NCI-H1048 (cell line): ENCODE data around the gene BAIAP2.

Experiments
- DNase-seq: peaks from one replicate; lab custom pipeline; 2025; lab: John Stamatoyannopoulos, UW

BAIAP2 gene

DNA sequence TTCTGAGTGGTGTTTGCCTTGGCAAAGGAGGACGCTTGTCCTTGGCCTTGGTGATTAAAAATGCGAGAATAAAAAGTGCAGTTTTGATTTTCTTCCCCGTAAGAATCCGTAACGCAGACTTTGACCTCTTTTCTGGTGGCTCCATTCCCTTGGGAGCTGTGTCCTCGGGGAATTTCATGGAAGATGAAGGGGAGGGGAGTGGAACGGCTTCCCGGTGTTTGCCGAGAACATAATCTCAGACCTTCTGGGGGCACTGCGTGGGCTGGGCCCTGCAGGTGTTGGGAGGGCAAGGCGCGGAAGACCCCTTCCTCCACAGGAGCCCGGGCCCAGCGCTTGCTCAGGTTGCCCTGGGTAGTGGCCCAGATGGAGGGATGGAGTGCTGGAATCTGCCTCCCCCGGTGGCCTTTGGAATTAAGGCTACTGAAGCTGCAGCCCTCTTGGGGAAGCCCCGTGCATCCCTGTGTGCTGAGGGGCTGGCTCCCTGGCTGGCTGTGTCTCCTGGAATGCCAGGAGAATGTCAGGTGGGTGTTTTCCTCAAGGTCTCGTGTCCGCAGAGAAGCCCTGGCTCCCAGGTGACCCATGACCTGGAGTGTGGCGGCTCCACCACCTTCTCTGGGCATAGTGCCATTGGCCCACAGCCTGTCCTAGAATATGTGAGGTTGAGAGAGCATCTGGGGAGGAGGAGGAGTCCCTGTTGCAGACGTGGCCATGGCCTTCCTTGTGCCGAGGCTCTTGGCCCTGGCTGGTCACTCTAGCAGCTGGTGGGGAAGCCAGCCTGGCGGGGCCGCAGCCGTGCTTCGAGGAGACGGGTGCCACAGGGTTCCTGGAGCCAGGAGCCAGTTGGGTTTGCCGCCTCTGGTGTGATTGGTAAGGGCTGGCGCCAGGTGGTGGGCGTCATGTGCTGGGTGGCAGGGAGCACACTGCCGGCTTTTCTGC is 3.1 kb downstream of the BAIAP2 start:
- DNase-seq = no peak

GRCh38 chr17:81039096-81039495 is 4.1 kb downstream of the BAIAP2 start:
- DNase-seq = no peak

DNA sequence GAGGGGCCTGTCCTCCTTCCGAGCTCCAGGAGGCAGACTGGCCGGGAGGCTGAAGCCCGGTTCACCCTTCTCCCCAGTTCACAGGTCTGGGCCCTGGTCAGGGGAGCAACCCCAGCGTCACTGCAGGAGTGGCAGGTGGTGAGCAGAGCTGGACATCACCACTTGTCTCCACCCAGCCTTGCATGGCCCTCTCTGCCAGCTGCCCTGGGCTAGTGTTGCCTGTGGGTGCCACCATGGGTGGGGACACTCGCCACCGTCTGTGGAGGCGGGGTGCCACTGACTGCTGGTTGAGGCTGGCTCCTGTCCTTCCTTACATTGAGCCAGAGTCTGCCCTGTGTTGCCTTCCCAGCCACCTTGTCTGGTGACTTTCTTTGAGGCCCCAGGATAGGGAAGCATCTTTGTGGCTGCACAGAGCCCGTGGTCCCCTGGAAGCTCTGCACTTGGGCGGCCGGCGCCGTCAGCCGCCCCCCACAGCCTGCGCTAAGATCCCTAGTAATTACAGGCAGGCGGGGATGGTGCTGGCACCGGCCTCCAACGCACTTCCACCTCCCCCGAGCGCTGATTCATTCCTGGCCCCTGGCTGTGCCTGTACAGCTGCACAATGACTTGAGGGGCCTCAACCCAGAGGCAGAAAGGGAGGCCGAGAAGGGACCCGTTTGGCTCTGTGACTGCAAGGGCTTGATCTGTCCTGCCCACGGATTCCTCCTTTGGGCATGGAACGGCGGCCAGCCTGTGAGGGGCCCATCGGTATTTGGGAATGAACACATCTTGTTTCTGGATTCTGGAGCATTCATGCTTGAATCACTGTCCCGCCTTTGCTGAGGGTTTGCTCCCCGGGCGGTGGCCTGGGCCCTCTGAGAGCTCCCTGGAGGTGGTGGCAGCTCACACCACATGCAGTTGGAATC is 5.2 kb downstream of the BAIAP2 start:
- no peak for DNase-seq

- DNase-seq = no peak
These were observed 5.9 kb downstream of the BAIAP2 start for GRCh38 chr17:81040791-81041337.

DNA sequence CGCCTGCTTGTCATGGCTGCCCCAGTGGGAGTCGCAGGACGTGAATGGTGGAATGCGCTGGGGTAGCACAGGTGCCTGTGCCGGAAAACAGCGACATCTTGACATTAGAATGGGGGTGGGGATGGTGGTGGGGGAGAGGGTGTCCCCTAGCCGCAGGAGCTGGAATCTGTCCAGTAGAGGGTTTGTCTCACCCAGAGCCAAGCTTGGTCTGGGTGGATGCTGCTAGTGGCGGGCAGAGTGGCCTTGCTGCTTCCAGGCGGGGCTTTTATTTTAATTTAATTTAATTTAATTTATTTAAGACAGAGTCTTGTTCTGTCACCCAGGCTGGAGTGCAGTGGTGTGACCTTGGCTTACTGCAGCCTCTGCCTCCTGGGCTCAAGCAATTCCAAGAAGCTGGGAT is 7.7 kb downstream of the BAIAP2 start:
- DNase-seq = no peak

GRCh38 chr17:81043319-81043724 is 8.4 kb downstream of the BAIAP2 start:
- no peak for DNase-seq

- no peak for DNase-seq
These were observed 8.9 kb downstream of the BAIAP2 start for GRCh38 chr17:81043725-81044427.

GRCh38 chr17:81044428-81044763 is 9.4 kb downstream of the BAIAP2 start:
- no peak for DNase-seq

- DNase-seq = no peak
These were observed 10.0 kb downstream of the BAIAP2 start for GRCh38 chr17:81044764-81045589.

DNA sequence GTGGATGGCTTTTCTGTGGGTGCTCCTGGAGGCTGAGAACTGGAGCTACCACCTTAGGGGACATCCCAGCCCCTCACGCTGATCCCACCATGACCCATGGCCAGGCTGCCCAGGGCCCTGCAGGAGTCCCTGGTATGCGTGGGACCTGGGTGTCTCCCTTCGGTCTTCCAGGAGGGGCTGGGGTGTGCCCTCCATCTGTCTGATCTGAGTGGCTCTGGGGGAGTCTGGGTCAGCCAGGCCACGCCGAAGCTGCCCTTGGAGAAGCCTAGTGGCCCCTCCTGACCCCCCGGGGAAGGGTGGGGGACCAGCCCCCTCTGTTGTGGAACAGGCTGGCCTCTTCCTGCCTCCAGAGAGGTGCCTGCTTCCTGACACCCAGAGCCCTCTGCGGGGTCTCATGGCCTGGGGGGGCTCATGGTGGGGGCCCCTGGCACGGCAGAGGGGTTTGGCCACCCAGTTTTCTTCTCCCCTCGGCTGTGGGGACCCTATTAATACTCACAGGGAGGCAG is 10.7 kb downstream of the BAIAP2 start:
- DNase-seq = no peak

DNA sequence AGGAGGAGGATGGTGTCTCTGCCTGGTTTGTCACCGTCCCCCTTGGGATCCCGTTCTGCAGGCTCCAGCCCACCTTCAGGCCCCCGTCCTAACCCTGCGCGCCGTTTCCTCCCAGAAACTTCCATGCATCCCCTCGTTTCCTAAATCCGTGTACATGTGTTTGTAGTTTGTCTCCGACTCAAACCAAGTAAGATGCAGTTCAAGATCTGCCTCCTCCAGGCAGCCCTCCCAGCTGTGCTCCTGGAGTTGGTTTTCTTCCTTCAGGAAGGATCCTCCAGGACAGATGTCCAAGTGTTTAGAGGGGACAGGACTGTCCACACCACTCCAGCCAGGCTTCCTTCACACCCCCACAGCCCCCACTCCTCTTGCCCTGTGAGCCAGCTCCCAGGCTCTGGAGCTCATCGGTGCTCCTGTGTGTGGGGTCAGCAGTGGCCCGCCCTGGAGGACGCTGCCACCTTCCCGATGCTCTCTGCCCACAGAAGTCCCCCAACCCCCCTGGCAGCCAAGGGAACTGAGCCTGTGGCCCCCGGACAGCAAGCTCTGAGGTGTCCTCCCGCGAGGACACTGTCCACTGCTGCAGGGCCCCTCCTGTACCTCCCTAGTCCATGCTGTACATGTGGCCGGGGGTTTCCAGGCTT is 11.3 kb downstream of the BAIAP2 start:
- DNase-seq = no peak

GRCh38 chr17:81046770-81047359 is 11.9 kb downstream of the BAIAP2 start:
- no peak for DNase-seq

- DNase-seq = no peak
These were observed 13.9 kb downstream of the BAIAP2 start for GRCh38 chr17:81048827-81049371.

GRCh38 chr17:81049372-81049911 is 14.5 kb downstream of the BAIAP2 start:
- no peak for DNase-seq

DNA sequence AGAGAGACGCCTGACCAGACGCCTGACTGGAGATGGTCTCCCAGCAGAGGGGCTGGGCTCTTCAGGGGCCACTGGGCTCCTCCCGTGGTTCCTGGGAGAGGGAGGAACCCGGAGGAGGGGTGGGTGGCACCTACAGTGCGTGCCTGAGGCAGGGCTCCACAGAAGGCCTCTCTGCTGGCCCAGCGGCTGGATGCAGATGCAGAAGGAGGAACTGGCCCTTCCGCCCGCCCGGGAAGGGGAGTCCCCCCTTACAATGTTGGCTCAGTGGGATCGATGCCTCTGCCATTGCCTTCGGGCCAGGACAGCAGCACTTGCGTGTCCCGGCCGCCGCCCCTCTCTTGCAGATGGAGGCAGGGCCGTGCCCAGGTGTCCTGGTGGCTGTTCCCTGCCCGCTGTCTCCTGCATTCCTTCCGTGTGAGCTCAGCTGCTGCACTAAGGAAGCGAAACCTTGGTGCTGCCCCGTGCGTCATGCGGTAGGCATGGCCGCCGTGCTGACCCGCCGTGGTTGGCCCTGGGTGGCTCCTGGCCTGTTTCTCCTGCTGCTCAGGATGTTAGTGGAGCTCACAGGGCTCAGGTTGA is 15.1 kb downstream of the BAIAP2 start:
- DNase-seq = no peak

GRCh38 chr17:81050645-81051625 is 16.0 kb downstream of the BAIAP2 start:
- no peak for DNase-seq

DNA sequence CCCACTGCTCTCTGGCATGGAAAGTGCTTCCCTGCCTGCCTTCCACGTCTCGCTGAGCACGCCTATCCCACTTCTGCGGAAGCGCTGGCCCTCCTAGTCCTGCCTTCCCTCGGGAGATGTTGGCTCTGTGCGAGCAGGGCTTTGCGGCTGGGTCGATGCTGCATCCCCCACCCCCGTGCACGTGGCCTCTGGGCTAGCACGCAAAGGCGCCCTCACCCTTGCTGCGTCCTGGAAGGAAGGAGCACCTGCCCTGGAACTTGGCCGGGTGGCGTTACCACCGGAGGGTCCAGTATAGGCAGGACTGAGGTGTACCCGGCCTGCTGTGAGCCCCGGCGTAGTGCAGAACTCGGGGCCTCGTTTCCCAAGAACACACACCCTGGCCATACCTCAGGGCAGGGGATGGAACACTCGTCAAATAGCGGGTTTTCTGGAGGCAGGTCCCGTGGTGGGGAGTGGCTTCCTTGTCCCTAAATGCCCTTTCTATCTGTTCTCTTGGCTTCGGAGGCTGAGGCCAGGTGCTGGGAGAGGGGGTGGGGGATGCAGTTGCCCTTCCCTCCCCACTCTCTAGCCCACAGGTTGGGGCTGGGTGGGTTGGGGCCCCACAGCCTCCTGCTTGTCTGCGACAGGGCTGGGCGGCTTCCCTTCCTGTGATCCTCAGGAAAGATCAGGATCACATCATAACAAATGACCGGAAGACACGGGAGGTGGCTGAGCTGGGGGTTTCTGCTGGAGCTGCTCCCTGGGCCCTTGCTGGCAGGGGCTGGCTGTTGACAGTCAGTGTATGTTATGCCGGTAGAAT is 17.4 kb downstream of the BAIAP2 start:
- DNase-seq = no peak
